ENCODE measurements around the gene RHOT2. TPM values are rescaled to one million over a fixed set of nuclear protein-coding genes. Genes with fewer than 3 reads are reported as not detected.

Gene RHOT2
- total RNA-seq, 1 donor from 2014 or later, result 207 TPM

DNA sequence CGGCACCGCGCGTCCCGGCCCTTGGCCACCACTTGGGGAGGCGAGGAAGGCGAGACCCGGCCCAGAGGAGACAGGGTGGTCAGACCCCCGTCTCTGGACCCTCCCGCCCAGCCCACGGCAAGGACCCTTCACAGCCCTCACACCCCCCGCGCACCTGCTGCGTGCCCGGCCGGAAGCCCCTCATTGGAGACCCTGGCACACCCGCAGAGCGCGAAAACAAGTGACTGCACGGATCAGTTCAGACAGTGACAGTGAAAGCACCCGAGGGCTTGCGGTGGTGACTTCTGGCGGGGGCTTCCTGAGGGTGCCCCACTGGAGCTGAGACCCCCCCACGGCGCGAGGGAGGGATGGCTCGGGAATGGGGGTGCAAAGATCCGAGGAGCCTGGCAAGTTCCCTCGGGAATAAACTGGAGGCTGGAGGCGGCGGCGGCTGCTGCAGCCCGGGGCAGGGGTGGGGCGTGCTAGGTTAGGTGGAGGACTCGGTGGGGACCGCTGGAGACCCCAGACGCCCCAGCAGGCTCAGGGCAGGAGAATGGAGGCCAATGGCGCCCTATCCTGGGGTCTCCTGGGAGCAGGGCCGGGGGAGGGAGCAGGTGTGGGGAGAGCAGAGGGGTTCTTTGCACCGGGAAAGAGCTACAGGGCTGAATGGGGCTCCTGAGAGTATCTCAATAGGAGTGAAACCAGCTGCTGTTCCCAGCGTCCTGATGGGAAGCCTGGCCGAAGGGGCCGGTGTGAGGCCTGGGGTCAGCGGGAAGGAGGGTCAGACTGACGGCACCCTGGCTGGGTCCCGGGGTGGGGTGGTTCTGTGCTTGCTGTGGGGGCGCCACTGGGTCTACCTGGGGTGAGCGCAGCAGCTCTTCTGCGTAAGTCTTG is 38.5 kb downstream of the RHOT2 start:
- Mint-ChIP-seq H3K4me1 (no peaks in the 10 kb centered on the region), H3K4me3 (peak overlapping the region; percentile 22), H3K27ac (no peak overlapping the region), H3K36me3 (no peaks in the 10 kb centered on the region), H3K27me3 (ENCODE audit: low read depth) (peaks cover 82% of the 10 kb centered on the region), H3K9me3 (no peaks in the 10 kb centered on the region)
- no peak for DNase-seq (ENCODE audit: low spot score in 2 of 2, unreplicated experiment in 2 of 2)
- TF ChIP-seq, protein P1, sequence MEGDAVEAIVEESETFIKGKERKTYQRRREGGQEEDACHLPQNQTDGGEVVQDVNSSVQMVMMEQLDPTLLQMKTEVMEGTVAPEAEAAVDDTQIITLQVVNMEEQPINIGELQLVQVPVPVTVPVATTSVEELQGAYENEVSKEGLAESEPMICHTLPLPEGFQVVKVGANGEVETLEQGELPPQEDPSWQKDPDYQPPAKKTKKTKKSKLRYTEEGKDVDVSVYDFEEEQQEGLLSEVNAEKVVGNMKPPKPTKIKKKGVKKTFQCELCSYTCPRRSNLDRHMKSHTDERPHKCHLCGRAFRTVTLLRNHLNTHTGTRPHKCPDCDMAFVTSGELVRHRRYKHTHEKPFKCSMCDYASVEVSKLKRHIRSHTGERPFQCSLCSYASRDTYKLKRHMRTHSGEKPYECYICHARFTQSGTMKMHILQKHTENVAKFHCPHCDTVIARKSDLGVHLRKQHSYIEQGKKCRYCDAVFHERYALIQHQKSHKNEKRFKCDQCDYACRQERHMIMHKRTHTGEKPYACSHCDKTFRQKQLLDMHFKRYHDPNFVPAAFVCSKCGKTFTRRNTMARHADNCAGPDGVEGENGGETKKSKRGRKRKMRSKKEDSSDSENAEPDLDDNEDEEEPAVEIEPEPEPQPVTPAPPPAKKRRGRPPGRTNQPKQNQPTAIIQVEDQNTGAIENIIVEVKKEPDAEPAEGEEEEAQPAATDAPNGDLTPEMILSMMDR (IDR thresholded peaks at IDR 0.05; ENCODE audit: unreplicated experiment), result no peak

- peaks cover 80% of the 10 kb centered on the region for H3K27me3 Mint-ChIP-seq (ENCODE audit: low read depth)
- H3K4me3 Mint-ChIP-seq, result no peak overlapping the region
- no peaks in the 10 kb centered on the region for H3K36me3 Mint-ChIP-seq
- TF ChIP-seq, protein P1 (IDR thresholded peaks at IDR 0.05; ENCODE audit: unreplicated experiment), result no peak
- H3K4me1 Mint-ChIP-seq, result no peaks in the 10 kb centered on the region
- H3K9me3 Mint-ChIP-seq, result no peaks in the 10 kb centered on the region
- no peak for DNase-seq (ENCODE audit: low spot score in 2 of 2, unreplicated experiment in 2 of 2)
- no peak overlapping the region for H3K27ac Mint-ChIP-seq
Observed at GRCh38 chr16:707062-707538, 39.2 kb downstream of the RHOT2 start.

GRCh38 chr16:708019-708418 is 40.1 kb downstream of the RHOT2 start:
- Mint-ChIP-seq H3K36me3 (no peaks in the 10 kb centered on the region), H3K27me3 (ENCODE audit: low read depth) (peaks cover 78% of the 10 kb centered on the region), H3K27ac (no peak overlapping the region), H3K4me3 (no peak overlapping the region), H3K9me3 (no peaks in the 10 kb centered on the region), H3K4me1 (no peaks in the 10 kb centered on the region)
- TF ChIP-seq, protein P1 (IDR thresholded peaks at IDR 0.05; ENCODE audit: unreplicated experiment), result no peak
- DNase-seq (ENCODE audit: low spot score in 2 of 2, unreplicated experiment in 2 of 2), result no peak

DNA sequence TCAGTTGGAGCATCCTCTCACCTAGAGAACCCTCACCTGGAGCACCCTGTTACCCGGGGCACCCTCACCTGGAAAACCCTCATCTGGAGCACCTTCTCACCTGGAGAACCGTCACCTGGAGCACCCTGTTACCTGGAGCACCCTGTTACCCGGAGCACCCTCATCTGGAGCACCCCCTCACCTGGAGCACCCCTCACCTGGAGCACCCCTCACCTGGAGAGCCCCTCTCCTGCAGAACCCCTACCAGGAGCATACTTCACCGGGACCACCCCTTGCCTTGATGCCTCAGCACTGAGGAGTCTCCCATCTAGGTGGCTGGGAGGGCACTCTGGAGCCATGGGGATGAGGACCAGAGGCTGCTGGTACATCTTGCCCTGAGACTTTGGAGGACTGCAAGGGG is 41.0 kb downstream of the RHOT2 start:
- H3K27ac Mint-ChIP-seq, result no peak overlapping the region
- no peak overlapping the region for H3K4me3 Mint-ChIP-seq
- no peak for DNase-seq (ENCODE audit: low spot score in 2 of 2, unreplicated experiment in 2 of 2)
- H3K4me1 Mint-ChIP-seq, result no peaks in the 10 kb centered on the region
- no peaks in the 10 kb centered on the region for H3K9me3 Mint-ChIP-seq
- TF ChIP-seq, protein P1 (IDR thresholded peaks at IDR 0.05; ENCODE audit: unreplicated experiment), result no peak
- no peaks in the 10 kb centered on the region for H3K36me3 Mint-ChIP-seq
- H3K27me3 Mint-ChIP-seq (ENCODE audit: low read depth), result peaks cover 75% of the 10 kb centered on the region

- H3K27ac Mint-ChIP-seq, result no peak overlapping the region
- H3K4me1 Mint-ChIP-seq, result no peaks in the 10 kb centered on the region
- H3K4me3 Mint-ChIP-seq, result no peak overlapping the region
- no peak for DNase-seq (ENCODE audit: low spot score in 2 of 2, unreplicated experiment in 2 of 2)
- H3K27me3 Mint-ChIP-seq (ENCODE audit: low read depth), result peaks cover 74% of the 10 kb centered on the region
- H3K9me3 Mint-ChIP-seq, result no peaks in the 10 kb centered on the region
- TF ChIP-seq, protein P1 (IDR thresholded peaks at IDR 0.05; ENCODE audit: unreplicated experiment), result no peak
- H3K36me3 Mint-ChIP-seq, result no peaks in the 10 kb centered on the region
Observed at GRCh38 chr16:709566-710499, 41.9 kb downstream of the RHOT2 start.
